GM19324 (cell line): ENCODE measurements around the gene JUNB.

Experiments used
- ATAC-seq: cut with Tn5 transposase; IDR thresholded peaks from one replicate; pipeline ENCODE4 v1.9.1; 2021; ENCODE audit warnings: mild to moderate bottlenecking, moderate library complexity; ENCODE audit not compliant: unreplicated experiment, low FRiP score

JUNB gene

DNA sequence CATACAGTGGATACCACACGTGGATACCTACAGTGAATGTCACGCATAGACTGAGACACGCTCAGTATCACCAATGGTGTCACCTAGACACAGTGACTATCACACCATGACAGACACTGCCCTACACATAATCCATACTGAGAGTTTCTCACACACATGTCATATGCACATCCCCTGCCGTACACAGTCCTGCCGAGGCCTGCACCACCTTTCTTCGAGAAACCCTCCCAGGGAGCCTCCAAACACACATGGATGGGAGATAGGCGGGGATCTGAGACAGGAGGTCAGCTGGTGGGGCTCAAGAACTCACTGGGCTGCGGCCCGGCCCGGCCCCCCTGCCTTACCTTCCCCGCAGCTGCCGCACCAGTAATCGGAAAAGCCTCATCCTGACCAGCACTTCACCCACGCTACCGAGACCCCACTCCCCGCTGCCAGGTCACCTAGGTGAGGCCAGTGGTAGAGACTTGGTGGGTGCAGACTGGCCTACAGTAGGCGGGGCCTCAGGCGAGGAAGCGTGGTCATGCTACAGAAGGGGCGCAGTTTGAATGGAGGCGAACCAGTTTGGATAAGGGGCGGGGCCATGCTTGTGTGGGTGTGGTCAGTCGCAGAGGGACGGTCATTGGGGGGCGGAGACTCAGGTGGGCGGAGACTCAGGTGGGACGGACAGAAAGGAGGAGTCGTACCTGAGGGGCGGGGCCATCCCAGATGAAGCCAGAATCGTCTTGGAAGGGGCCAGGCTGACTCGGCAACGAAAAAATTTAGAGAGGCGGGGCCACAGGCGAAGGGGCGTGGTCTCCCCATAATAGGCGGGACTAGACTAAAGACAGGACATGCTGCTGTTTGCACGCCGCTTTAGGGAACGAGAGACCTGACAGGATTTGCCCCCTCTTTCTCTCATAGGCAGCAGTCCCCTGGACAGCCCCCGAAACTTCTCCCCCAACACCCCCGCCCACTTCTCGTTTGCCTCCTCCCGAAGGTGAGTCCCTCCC, 49.1 kb downstream of the JUNB start:
- no peak for ATAC-seq

DNA sequence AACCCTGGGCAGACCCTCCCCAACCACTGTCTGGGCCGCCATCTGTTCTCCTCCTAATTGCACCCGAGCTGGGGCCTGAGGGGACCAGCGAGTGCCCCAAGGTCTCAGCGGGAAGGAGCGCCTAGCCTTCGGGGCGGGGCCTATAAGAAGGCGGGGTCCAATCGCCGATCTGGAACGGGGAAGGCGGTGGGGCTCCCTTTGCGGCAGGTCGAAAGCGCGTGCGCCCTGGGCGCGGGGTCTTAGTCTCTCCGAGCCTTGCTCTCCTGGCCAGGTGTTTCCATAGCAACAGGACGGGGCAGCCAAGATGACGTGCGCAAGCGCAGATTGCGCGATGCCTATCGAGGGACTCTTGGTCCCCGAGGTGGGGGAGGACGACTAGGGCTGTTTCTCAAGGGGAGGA, 49.8 kb downstream of the JUNB start:
- ATAC-seq, result no peak

DNA sequence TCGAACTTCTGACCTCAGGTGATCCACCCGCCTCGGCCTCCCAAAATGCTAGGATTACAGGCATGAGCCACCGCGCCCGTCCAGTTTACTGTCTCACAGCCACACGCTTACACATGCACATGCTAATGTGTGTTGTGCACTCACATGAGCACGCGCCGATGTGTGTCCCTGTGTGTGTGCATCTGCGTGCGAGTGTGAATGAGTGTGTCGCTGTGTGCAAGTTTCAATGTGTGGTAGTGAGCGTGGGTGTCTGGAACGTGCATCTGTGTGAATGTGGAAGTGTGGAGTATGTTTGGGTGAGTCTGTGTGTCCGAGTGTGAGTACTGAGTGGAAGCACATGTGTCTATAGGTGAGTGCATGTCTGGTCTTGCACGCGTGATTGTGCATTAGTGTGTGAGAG, 51.2 kb downstream of the JUNB start:
- ATAC-seq, result no peak
